ENCODE results near the gene VPS41.

VPS41 gene

GRCh38 chr7:38905056-38905759 is 3.8 kb downstream of the VPS41 start:
- DNase-seq: no peak

GRCh38 chr7:38903057-38903456 is 5.9 kb downstream of the VPS41 start:
- no peak for DNase-seq

GRCh38 chr7:38902449-38902848 is 6.5 kb downstream of the VPS41 start:
- no peak for DNase-seq

- no peak for DNase-seq
These were observed 15.9 kb downstream of the VPS41 start for GRCh38 chr7:38893061-38893460.

GRCh38 chr7:38890597-38890996 is 18.4 kb downstream of the VPS41 start:
- no peak for DNase-seq

- no peak for DNase-seq
These were observed 19.0 kb downstream of the VPS41 start for GRCh38 chr7:38889872-38890432.

GRCh38 chr7:38889079-38889478 is 19.9 kb downstream of the VPS41 start:
- no peak for DNase-seq

GRCh38 chr7:38886265-38886664 is 22.7 kb downstream of the VPS41 start:
- DNase-seq: no peak

- DNase-seq: no peak
These were observed 25.3 kb downstream of the VPS41 start for GRCh38 chr7:38883706-38884105.

GRCh38 chr7:38881947-38882684 is 26.9 kb downstream of the VPS41 start:
- DNase-seq: no peak

GRCh38 chr7:38881015-38881414 is 28.0 kb downstream of the VPS41 start:
- no peak for DNase-seq

- DNase-seq: no peak
These were observed 28.5 kb downstream of the VPS41 start for GRCh38 chr7:38880454-38880853.

GRCh38 chr7:38880035-38880434 is 29.0 kb downstream of the VPS41 start:
- no peak for DNase-seq

GRCh38 chr7:38878694-38879457 is 30.1 kb downstream of the VPS41 start:
- DNase-seq: no peak

GRCh38 chr7:38873433-38873832 is 35.6 kb downstream of the VPS41 start:
- no peak for DNase-seq

GRCh38 chr7:38872202-38872601 is 36.8 kb downstream of the VPS41 start:
- no peak for DNase-seq

- no peak for DNase-seq
These were observed 38.8 kb downstream of the VPS41 start for GRCh38 chr7:38870147-38870546.

- peak; percentile 73 for DNase-seq
These were observed 45.2 kb downstream of the VPS41 start for GRCh38 chr7:38863601-38864291.

- no peak for DNase-seq
These were observed 46.3 kb downstream of the VPS41 start for GRCh38 chr7:38862666-38863065.

GRCh38 chr7:38858259-38858884 is 50.6 kb downstream of the VPS41 start:
- DNase-seq: peak; percentile 66

- DNase-seq: no peak
These were observed 53.1 kb downstream of the VPS41 start for GRCh38 chr7:38855867-38856266.

GRCh38 chr7:38855386-38855785 is 53.6 kb downstream of the VPS41 start:
- no peak for DNase-seq
